ENCODE results near the gene SAE1. TPM values are rescaled to one million over a fixed set of nuclear protein-coding genes. Genes with fewer than 3 reads are reported as not detected.

Gene SAE1
- polyA plus RNA-seq, 4 donors: 116 to 132 (median 122) TPM

DNA sequence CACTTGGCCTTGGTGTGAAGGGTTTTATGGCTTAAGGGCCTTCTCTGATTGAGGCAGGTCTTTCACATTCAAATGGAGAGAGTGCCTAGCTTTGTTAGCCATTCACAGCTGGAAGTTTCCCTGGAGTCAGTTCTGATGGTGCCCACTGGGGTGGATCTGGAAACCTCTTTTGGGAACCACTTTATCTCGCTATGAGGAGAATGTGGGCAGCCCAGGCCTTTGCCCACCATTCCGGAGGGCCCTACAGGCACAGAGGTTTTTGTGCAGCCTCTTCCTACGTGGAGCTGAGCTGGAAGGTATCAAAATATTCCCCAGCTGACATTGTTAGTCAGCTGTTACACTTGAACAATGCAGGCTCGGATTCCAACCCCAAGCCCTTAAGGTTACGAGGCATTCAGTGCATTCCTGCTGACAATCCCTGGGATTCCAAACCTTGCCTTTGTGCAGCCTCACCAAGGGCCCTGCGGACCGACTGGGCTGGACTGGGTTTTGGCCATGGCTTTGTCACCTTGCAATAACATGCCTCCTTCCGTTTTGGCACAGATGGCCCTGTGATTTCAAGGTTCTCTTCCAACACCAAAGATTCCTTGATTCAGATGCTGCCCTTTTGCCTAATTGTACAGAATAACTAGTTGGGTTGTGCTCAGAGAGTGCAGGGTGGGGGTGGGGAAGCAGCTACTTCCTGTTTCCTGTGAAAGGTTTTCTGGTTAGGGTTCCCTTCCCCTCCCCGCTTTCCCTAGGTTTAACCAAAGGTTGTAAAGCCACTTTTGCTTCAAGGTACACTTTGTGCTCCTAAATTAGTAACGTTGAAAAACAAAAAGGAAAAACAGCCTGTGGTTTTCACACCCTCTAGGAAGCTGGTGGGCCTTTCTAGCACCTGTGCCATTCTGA lies 27.0 kb downstream of the SAE1 start:
- no peak for DNase-seq (ENCODE audit: low read depth in 4 of 4, low spot score in 3 of 4)

DNA sequence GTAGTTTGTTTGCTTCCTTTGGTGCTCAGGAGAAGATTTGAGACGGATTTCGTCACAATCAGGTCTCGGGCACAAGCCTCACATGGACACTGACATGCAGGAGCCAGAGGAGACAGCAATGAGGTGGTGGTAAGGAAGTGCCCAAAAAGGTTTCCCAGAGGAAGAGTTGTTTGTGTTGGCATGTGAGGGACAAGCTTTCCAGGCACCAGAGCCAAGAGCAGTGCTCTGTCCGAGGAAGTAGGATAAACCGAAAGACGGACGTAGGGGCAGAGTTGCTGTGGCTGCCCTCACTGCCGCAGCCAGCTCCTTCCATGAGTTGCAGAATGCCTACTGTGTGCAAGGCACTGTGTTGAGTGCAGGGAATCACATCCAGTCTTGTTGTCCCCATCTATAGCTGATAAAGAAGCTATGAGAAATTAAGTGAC lies 27.7 kb downstream of the SAE1 start:
- no peak for DNase-seq (ENCODE audit: low read depth in 4 of 4, low spot score in 3 of 4)

DNA sequence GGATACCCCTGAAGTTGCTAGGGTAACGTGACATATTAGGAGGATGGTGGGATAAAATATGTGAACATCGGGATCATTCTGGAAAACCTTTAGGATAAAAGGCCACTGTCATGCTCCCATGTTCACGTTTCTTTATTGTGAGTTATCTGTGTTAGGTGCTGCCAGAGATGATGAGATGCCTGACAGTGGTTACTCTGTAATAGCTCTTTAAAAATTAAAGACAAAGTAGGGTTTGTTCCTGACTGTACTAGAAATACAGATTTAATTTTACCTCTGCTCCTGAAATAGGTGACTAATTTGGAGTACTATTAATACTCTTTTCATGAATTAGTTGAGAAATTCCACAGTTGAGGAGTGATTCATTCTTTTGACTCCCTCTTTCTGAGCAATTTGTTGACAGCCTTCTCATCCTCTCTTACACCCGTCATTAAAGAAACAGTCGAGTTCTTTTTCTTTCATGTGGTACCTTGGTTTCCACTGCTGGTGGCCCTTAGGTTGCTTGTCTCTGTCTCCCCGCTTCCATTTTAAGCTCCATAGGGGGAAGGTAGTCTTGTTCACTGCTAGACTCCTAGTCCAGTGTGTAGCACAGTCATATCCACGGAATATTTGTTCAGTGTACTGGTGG lies 28.4 kb downstream of the SAE1 start:
- DNase-seq (ENCODE audit: low read depth in 4 of 4, low spot score in 3 of 4): no peak

DNA sequence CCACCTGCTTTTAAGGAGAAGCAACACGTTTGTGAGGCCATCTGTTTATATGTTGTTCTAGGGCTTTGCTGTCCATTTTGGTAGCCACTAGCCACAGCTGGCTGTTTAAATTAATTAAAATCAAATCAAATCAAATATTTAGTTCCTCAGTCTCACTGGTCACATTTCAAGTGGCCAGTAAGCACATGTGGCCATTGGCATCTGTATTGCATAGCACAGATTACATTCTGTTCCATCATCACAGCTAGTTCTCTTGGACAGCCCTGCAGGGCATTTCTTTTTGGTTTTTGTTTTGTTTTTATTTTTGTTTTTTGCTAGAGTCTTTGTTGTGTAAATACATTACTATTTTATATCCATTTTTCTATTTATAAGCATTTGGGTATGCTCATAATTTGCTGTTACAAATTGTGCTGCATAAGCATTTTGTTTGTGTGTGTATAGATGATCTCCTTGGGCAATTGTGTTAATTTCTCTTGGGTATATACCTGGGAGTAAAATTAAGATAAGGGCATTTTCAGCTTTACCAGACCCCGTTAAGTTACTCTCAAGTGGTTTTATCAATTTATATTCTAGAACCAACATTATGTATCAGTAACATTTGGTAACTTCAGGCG lies 31.3 kb downstream of the SAE1 start:
- DNase-seq (ENCODE audit: low read depth in 4 of 4, low spot score in 3 of 4): no peak

DNA sequence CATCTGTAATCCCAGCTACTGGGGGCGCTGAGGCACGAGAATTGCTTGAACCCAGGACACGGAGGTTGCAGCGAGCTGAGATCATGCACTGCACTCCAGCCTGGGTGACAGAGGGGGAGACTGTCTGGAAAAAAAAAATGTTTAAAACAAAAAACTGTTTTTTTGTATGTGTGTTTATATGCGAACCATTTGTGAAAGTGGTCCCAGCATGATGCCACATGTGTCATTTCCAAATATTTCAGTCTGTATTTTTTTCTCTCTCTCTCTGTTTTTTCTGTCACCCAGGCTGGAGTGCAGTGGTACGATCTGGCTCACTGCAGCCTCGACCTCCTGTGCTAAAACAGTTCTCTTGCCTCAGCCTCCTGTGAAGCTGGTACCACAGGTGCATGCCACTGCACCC lies 37.4 kb downstream of the SAE1 start:
- DNase-seq (ENCODE audit: low read depth in 4 of 4, low spot score in 3 of 4): no peak

DNA sequence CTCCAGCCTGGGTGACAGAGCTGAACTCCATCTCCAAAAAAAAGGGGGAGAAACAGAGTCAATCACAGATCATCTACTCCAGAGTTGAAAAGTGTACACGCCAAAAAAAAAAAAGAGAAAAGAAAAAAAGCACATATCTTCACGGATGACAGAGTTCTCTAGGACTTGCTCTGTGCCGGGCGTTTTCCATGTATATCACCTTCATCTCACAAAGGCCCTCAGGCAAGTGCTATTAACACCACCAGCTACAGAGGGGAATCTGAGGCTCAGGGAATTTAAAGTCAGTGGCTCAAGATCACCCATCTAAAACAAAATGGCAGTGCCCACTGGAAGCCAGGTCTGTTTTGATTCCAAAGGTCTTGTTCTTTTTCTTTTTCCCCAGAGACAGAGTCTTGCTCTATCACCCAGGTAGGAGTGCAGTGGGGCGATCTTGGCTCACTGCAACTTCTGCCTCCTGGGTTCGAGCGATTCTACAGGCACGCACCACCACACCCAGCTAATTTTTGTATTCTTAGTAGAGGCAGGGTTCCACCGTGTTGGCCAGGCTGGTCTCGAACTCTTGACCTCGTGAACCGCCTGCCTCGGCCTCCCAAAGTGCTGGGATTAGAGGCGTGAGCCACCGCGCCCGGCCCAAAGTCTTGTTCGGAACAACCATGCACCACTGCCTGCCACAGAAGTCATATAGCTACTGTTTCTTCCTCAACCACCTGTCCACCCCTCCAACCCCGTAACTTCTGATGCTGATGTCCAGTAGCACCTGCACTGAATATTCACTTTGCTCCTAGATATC lies 42.2 kb downstream of the SAE1 start:
- no peak for DNase-seq (ENCODE audit: low read depth in 4 of 4, low spot score in 3 of 4)

DNA sequence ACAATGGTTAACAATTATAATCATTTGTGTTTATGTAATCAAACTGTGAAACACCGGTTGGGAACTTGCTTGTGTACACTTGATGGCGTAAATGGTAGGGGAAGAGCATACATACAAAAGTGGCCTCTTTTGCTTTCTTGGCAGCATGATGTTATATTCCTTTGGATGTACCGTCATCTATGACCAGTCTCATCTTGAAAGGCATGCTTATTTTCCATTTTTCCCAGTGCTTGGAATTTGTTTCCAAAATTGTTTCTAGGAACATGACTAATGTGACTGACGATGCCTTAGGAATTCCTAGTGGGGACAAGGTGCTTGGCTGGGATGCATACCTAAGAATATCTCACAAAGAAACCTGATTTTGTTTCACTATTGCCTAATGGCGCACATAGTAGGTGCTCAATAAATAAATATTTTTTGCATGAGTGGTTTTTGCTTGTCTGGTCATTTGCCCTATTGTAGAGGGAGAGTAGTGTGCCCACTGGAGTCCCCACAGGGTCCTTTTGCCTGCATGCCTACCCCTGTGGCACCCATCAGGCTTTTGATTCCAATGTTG lies 45.5 kb downstream of the SAE1 start:
- DNase-seq (ENCODE audit: low read depth in 4 of 4, low spot score in 3 of 4): no peak

DNA sequence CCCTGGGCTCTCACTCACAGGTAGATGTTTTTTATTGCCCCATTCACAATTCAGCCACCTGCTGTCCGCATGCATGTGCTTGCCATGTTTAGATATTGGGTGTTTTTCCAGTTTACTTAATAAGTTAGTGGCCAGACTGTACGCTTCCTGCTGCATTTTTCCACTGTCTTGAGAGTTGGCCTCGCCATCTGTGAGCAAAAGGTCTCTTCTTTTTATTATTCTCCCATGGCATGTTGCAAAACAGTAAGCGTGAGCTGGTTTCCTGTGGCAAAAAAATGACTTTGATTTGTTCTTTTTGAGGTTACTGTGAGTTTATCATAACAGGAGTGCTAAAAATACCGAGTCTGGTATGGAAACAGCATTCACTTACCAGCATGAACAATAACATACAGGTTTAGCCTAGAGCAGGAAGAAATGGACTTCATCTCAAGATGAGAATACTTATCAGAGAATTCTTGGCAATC lies 46.0 kb downstream of the SAE1 start:
- DNase-seq (ENCODE audit: low read depth in 4 of 4, low spot score in 3 of 4): no peak

DNA sequence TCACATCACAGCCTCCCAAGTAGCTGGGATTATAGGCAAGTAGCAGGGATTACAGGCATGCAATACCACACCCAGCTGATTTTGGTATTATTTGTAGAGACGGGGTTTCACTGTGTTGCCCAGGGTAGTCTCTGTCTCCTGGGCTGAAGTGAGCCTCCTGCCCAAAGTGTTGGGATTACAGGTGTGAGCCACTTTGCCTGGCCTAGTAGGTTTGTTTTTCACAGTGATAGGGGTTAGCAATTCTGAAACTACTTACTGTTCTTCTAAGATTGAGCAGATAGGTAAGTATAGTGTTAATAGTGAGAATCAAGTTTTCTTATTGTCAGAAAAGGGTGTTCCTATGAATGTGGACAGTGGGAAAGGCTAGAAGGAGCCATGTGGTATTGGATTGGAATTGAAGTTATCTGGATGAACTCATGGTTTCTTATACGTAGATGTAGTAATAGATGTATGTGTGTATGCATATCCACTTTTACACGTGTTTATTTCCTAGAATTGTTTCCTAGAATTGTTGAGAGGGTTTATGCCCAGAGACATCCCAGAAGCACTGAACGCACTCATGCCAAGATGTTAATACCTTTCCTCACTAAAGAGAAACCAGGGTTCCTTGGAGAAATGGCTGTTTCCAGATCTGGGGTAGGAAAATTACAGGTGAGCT lies 49.1 kb downstream of the SAE1 start:
- DNase-seq (ENCODE audit: low read depth in 4 of 4, low spot score in 3 of 4): no peak

DNA sequence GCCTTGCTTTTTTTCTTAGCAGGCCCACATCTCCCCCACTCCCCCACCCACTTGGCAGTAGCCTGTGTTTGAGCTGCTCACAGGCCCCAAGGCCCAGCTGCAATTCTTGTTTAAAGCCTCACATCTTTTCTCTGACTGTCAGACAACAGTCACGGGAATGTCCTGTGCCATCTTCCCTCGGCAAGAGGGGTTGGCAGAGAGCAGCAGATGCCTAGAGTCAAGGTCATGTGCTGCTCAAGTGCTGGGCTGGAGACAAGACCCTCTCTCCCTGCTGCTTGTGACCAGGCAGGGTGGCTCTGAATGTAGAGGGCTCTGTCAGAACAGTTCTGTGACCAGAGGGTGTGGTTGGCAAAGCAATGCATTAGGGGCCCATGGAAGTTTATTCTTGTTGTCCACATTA lies 53.0 kb downstream of the SAE1 start:
- no peak for DNase-seq (ENCODE audit: low read depth in 4 of 4, low spot score in 3 of 4)

DNA sequence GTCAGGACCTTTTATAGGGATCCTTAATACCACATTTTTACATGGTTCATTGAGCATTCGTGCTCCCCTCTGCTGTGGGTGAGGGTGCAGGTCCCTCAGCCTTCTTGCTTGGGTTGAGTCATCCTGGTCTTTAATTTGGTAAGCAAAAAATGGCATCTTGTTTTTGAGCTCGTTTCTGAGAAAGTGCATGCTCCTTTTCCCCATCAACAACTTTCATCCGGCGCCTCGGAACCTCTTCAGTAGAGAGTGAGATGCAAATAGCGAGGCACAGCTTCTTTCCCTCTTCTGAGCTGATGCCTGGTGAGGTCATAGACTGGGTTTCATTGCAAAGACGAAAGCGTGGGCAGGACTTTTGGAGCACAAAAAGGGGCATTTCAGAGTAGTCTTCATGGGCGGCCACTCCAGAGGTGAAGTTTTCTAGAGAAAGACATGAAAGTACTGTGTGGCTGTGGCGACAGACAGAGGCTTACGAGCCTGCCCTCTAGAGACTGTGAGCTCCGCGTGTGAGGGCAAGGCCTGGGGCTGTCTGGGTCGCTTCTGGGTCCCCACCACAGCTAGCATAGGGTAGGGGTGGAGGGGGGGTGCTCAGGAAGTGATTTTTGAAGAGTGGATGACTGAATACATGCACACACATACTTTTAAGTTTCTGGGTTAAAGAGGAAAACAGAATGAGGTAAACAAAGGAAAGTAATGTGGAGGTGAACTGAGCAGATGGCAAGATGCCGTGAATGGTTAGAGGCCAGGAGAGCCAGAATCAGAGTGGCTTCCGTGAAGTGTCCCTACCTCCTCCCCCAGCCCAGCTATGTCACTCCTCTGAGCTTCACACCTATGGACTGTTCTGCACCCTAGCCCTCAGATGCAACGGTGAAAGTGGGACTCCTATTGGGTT lies 56.1 kb downstream of the SAE1 start:
- DNase-seq (ENCODE audit: low read depth in 4 of 4, low spot score in 3 of 4): no peak

DNA sequence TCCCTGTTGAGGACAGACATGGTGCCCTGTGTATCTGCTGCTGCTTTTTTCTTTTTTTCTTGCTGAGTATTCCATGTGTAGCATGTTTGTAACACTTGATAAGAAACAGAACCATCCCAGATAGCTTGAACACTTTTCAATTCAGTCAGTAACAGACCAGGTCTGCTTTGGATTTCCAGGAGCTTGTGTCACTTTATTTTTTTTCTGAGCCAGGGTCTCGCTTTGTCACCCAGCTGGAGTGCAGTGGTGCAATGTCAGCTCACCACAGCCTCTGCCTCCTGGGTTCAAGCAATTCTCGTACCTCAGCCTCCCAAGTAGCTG lies 56.7 kb downstream of the SAE1 start:
- no peak for DNase-seq (ENCODE audit: low read depth in 4 of 4, low spot score in 3 of 4)

DNA sequence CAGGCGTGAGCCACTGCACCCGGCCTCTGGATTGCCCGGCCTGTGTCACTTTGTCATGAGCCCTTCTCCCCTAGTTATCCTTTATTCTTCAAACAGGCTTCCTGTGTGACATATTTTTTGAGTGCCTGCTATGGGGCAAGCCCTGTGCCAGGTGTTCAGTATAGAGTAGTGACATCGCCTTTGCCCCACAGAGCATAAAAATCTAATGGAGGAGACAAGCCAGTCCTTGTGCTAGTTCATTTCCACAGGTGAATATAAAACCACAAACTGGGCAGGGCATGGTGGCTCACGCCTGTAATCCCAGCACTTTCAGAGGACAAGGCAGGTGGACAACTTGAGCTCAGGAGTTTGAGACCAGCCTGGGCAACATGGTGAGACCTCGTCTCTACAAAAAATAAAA lies 57.2 kb downstream of the SAE1 start:
- DNase-seq (ENCODE audit: low read depth in 4 of 4, low spot score in 3 of 4): no peak

DNA sequence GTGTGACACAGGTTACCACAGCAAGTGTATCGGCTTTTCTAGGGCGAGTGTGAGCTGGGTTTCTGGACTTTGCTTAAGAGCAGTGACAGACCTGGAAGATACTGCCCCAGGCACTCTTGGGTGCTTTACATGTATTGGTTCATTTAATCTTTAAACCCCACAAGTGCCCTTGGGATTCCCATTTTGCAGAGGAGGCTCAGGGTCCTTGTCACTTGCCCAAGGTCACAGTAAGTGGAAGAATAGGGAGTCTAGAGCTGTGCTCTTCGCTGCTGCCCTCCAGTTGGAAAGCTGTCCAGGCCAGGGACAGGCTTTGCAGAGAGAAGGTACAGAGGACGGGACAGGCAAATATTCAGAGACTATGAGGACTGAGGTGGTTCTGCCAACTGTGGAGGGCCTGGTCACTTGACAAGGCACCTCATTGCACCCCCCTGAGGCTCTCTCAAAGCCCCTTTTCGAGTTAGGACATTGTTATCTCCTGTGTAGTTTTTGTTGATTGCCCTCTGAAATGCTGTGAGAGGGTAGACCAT lies 57.9 kb downstream of the SAE1 start:
- DNase-seq (ENCODE audit: low read depth in 4 of 4, low spot score in 3 of 4): no peak

DNA sequence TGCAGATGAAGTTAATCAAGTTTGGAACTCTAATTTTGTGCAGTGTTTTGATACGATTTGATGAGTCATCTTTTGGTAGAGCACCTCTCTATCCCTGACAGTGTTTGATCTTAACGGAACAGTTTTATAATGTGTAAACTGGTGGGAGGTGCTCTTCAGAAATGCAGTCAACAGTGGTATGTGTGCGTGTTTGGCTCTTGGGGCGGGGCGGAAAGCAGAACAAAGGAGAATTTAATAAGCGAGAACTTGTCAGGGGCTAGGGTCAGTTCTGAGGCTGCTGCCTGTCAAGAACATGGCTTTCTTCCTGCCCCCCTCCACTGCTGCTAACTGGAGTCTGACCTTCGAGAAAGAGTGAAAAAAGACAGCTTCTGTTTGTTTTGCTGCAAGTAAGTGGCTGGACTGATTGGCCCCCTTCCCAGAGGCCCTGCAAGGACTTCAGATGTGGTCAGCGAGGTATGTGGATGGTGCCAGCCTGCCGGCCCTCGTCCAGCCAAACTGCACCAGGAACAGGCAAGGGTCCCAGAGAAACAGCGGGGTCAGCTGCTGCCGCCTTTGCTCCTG lies 59.6 kb downstream of the SAE1 start:
- peak in 3 of 4 donors; percentile 45 to 70 (median 69) for DNase-seq (ENCODE audit: low read depth in 4 of 4, low spot score in 3 of 4)

DNA sequence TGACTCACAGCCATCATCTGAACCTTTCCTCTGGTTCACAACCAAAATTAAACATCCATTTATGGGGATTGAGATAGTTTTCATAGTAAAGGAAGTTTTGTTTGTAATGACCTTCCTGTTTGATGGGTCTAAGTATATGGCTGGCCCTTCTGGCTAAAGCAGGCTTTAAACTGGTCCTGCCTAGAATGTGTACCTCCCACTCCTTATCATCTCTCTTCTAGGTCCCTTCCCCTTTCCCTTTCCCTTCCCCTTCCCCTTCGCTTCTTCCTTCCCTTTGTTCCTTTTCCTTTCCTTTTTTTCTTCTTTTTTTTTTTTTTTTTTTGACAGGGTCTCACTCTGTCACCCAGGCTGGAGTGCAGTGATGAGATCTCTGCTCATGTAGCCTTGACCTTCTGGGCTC lies 64.8 kb downstream of the SAE1 start:
- DNase-seq (ENCODE audit: low read depth in 4 of 4, low spot score in 3 of 4): no peak

DNA sequence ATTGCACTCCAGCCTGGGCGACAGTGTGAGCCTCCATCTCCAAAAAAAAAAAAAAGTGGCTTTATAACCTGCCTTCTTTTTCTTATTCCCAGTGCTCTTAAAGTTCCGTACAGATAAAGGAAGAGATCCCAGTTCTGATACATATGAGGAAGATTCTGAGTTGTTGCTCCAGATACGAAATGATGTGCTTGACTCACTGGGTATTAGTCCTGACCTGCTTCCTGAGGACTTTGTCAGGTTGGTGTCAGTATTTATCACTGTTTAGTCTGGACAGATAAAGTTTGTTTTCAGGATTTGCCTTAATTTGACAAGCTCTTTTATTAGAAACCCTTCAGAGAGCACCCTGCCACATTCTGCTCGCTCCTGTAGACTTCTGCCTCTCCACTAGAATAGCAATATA lies 66.5 kb downstream of the SAE1 start:
- no peak for DNase-seq (ENCODE audit: low read depth in 4 of 4, low spot score in 3 of 4)

DNA sequence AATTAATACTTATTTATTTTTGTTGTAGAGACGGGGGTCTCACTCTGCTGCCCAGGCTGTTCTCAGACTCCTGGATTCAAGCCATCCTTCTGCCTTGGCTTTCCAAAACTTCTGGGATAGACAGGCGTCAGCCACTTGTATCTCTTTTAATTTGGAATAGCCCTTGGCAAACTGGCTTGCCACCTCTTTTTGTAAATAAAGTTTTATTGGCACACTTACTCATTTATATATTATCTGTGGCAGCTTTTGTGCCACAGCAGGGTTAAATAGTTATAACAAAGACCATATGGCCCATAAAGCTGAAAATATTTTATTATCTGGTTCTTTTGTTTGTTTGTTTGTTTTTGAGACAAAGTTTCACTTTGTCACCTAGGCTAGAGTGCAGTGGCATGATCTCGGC lies 69.9 kb downstream of the SAE1 start:
- DNase-seq (ENCODE audit: low read depth in 4 of 4, low spot score in 3 of 4): no peak

DNA sequence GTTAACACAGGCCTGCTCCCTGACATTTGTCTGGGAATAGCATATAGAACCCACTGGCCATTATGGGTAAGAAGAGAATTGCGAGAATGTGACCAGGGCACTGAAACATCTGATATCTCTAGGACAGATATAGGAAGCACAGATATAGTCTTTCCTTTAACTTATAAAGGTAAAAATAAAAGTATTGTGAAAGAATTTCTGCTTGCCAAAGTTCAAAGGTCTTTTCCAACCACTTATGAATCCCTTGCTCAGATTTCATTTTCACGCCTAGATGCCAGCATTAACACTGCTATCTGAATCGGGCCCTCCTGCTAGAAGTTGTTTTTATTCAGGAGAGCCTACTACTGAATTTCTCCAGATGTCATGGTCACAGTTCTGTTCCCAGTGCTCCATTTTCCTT lies 72.6 kb downstream of the SAE1 start:
- DNase-seq (ENCODE audit: low read depth in 4 of 4, low spot score in 3 of 4): no peak

Data from right renal pelvis (tissue), 4 donors.